H1 (cell line): Measurements from ENCODE around the gene CHST11.
A peak's percentile ranks its signal among the peaks of the same experiment; 100 is the strongest.

Experiments
- CEBPB ChIP-seq: IDR thresholded peaks from 2 replicates; pipeline ENCODE4 v1.6.1; 2012; ENCODE audit warnings: low read depth, low read length
- CTBP2 ChIP-seq: IDR thresholded peaks from 2 replicates; pipeline ENCODE4 v1.7.0; 2011; ENCODE audit warnings: borderline replicate concordance, mild to moderate bottlenecking, moderate library complexity, mixed read lengths, low read length; ENCODE audit not compliant: insufficient read depth, insufficient read length
- CTCF ChIP-seq, 3 experiments: IDR thresholded peaks; 1 replicate in 2 of 3; 2 replicates in 1 of 3; pipeline versions ENCODE4 v1.5.1 to v1.6.1; 2011; ENCODE audit warnings: low read length in 3 of 3, mild to moderate bottlenecking in 3 of 3, inconsistent platforms in 2 of 3, low read depth in 1 of 3, moderate library complexity in 1 of 3; ENCODE audit not compliant: insufficient read depth in 1 of 3; ENCODE audit errors: control extremely low read depth in 1 of 3
- EZH2 ChIP-seq: fragments of 200-600 bp; sonication (generic); IDR thresholded peaks from 2 replicates; pipeline ENCODE4 v1.7.1; 2012; ENCODE audit warnings: low read depth, mild to moderate bottlenecking, moderate library complexity, low read length, inconsistent platforms; ENCODE audit not compliant: severe bottlenecking
- JUND ChIP-seq: IDR thresholded peaks from 2 replicates; pipeline ENCODE4 v1.6.1; 2011; ENCODE audit warnings: mild to moderate bottlenecking, improper control_type of control experiment, low read length
- MAFK ChIP-seq: IDR thresholded peaks from 2 replicates; pipeline ENCODE4 v1.6.1; 2012; ENCODE audit warnings: low read depth, mild to moderate bottlenecking, improper control_type of control experiment, low read length
- POLR2AphosphoS5 ChIP-seq: IDR thresholded peaks from 2 replicates; pipeline ENCODE4 v1.6.1; 2011; ENCODE audit warnings: low read depth, low read length
- RBBP5 ChIP-seq: IDR thresholded peaks from 2 replicates; pipeline ENCODE4 v1.7.1; 2012; ENCODE audit warnings: low read depth, mild to moderate bottlenecking, inconsistent platforms, low read length, moderate library complexity, borderline replicate concordance
- SP4 ChIP-seq: IDR thresholded peaks from 2 replicates; pipeline ENCODE4 v1.6.1; 2012; ENCODE audit warnings: low read length, inconsistent platforms
- TCF12 ChIP-seq: IDR thresholded peaks from 2 replicates; pipeline ENCODE4 v1.6.1; 2011; ENCODE audit warnings: low read depth, mild to moderate bottlenecking, low read length
- ZNF274 ChIP-seq: IDR thresholded peaks from 2 replicates; pipeline ENCODE4 v1.7.0; 2012; ENCODE audit warnings: low read length, borderline replicate concordance; ENCODE audit errors: extremely low read depth

GRCh38 chr12:104457746-104458693 lies 1.3 kb downstream of the CHST11 start:
- no peak for TF ChIP-seq POLR2AphosphoS5
- TF ChIP-seq JUND, result no peak
- TF ChIP-seq EZH2, result peak; percentile 43
- no peak for TF ChIP-seq CTCF (IDR thresholded peaks at IDR 0.05; ENCODE audit: control extremely low read depth in 1 of 3, insufficient read depth in 1 of 3, low read depth in 1 of 3, low read length in 3 of 3)
- TF ChIP-seq TCF12, result no peak
- TF ChIP-seq SP4, result 0 out of 2 replicates have a peak, but pooled peaks have one; percentile 14
- 0 out of 2 replicates have a peak, but pooled peaks have one; percentile 8 for TF ChIP-seq RBBP5
- no peak for TF ChIP-seq CTBP2
- no peak for TF ChIP-seq ZNF274
- no peak for TF ChIP-seq MAFK
- no peak for TF ChIP-seq CEBPB
